Measurements from ENCODE around the gene KLF3. TPM values are rescaled to one million over a fixed set of nuclear protein-coding genes. Genes with fewer than 3 reads are reported as not detected.

Gene KLF3
- total and polyA plus RNA-seq, 2 of the 4 experiments (the other 2 are of a cell fraction): 8.2 to 12.6 TPM

- Histone ChIP-seq H2AFZ (replicated peaks; ENCODE audit: low read length, poor library complexity) (peak overlapping the region; percentile 21), H2BK20ac (ENCODE audit: low read depth, low read length) (no peak overlapping the region), H3K14ac (replicated peaks; ENCODE audit: low read depth, low read length) (no peak overlapping the region), H3K4ac (ENCODE audit: low read depth, low read length) (no peak overlapping the region), H3K79me1 (ENCODE audit: low read depth in 1 of 2, low read length in 2 of 2) (no peaks in the 10 kb centered on the region), H4K8ac (ENCODE audit: low read depth in 2 of 2, low read length in 2 of 2) (no peak overlapping the region), H4K20me1 (ENCODE audit: insufficient read depth, low read length) (0 out of 2 replicates have a peak, but pooled peaks cover 6% of the 10 kb centered on the region), H3K18ac (ENCODE audit: low read depth, low read length) (no peak overlapping the region), H3K36me3 (ENCODE audit: control insufficient read depth, insufficient read depth, low read length) (no peaks in the 10 kb centered on the region), H3K4me3 (ENCODE audit: insufficient read depth, low read depth, low read length) (no peak overlapping the region), H2BK120ac (ENCODE audit: low read depth, low read length) (no peak overlapping the region), H3K23ac (ENCODE audit: low read depth, low read length) (no peak overlapping the region), H3K27me3 (ENCODE audit: control insufficient read depth, insufficient read depth, low read length) (peaks cover 7% of the 10 kb centered on the region), H3K4me1 (ENCODE audit: control insufficient read depth, insufficient read depth, low read length) (peaks cover 3% of the 10 kb centered on the region; the same call in 1 of the 2 replicates), H4K91ac (ENCODE audit: insufficient read depth, low read depth, low read length) (no peak overlapping the region), H3K27ac (ENCODE audit: insufficient read depth, low read length) (no peak overlapping the region), H3K9ac (ENCODE audit: low read depth, low read length) (no peak overlapping the region), H3K4me2 (ENCODE audit: low read depth, low read length) (no peak overlapping the region), H2BK15ac (ENCODE audit: low read depth, low read length) (no peak overlapping the region; the same call in 2 of the 3 replicates), H2AK9ac (replicated peaks; ENCODE audit: low read depth, low read length, poor library complexity) (no peak overlapping the region), H4K5ac (ENCODE audit: low read depth, low read length) (no peak overlapping the region), H2AK5ac (ENCODE audit: low read depth, low read length) (peak overlapping the region; percentile 24; the same call in 1 of the 2 replicates), H2BK5ac (ENCODE audit: low read depth, low read length, poor library complexity, severe bottlenecking) (peak overlapping the region; percentile 40), H3K9me3 (ENCODE audit: control insufficient read depth, insufficient read depth, low read length) (no peaks in the 10 kb centered on the region), H3K9me1 (ENCODE audit: insufficient read depth, low read length) (0 out of 2 replicates have a peak, but pooled peaks cover 3% of the 10 kb centered on the region), H3K56ac (ENCODE audit: extremely low read depth, insufficient read depth, low read length) (no peak overlapping the region)
- WGBS, 2 experiments (ENCODE audit: extremely low coverage in 2 of 2, insufficient read length in 1 of 2): 70% methylated on average over 2 of the region's 2 CpGs; no CpG with 5 or more reads in 1 of the 2 experiments
- in situ Hi-C loops (cut with MboI; ENCODE audit: low sequenced_read_pairs): loop anchor here (5.0 kb wide), 2 partner anchors 551 to 671 kb away; no protein-coding TSS in a partner anchor
- CTCF ChIA-PET: no interaction called here
- TF ChIP-seq, protein P1, sequence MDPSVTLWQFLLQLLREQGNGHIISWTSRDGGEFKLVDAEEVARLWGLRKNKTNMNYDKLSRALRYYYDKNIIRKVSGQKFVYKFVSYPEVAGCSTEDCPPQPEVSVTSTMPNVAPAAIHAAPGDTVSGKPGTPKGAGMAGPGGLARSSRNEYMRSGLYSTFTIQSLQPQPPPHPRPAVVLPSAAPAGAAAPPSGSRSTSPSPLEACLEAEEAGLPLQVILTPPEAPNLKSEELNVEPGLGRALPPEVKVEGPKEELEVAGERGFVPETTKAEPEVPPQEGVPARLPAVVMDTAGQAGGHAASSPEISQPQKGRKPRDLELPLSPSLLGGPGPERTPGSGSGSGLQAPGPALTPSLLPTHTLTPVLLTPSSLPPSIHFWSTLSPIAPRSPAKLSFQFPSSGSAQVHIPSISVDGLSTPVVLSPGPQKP (IDR thresholded peaks at IDR 0.05; ENCODE audit: borderline replicate concordance, low read depth, low read length): no peak
- no peak for TF ChIP-seq CEBPB (IDR thresholded peaks at IDR 0.05; ENCODE audit: low read depth, low read length)
- DNase-seq (no peak), ATAC-seq (ENCODE audit: low read depth) (no peak)
- dilution Hi-C loops (cut with HindIII; ENCODE audit: low sequenced_read_pairs, unreplicated experiment): no loop called here
- BruUV-seq (replicated peaks): no TSS peak
- intact Hi-C loops (cut with micrococcal nuclease): loop anchor here (10.0 kb wide), 1 partner anchor 929 kb away; no protein-coding TSS in a partner anchor
- POLR2A ChIA-PET (ENCODE audit: unreplicated experiment): no interaction called here
Observed at GRCh38 chr4:38733663-38734062, 69.7 kb downstream of the KLF3 start.
